IMR-90 (cell line): ENCODE results near the gene PARD3.

Source experiments
- CTCF ChIP-seq: conservative IDR thresholded peaks from 2 replicates; pipeline ENCODE4 v1.5.1; 2012; ENCODE audit warnings: mild to moderate bottlenecking, low read depth, low read length, improper control_type of control experiment
- FOS ChIP-seq: fragments of 150-350 bp; IDR thresholded peaks from 2 replicates; pipeline ENCODE4 v1.6.1; 2016; ENCODE audit warnings: low read depth, low read length

- TF ChIP-seq CTCF (no peak), FOS (no peak)
Measured at GRCh38 chr10:34742456-34742855, 72.6 kb downstream of the PARD3 start.
